ENCODE results near the gene CZIB. TPM values are rescaled to one million over a fixed set of nuclear protein-coding genes. Genes with fewer than 3 reads are reported as not detected.

CZIB gene
- total and polyA plus RNA-seq, 2 of the 4 experiments (the other 2 are of a cell fraction) = 41.0 to 58.9 TPM

- TF ChIP-seq USF2 (IDR thresholded peaks at IDR 0.05; ENCODE audit: low read depth, low read length) = no peak
- TF ChIP-seq CEBPB (IDR thresholded peaks at IDR 0.05; ENCODE audit: low read depth, low read length) = peak; percentile 85
- no peak for TF ChIP-seq BHLHE40 (IDR thresholded peaks at IDR 0.05; ENCODE audit: low read depth, low read length)
These were observed 18.0 kb upstream of the CZIB start, which contains the start of gene MAGOH (continued) for GRCh38 chr1:53238197-53239155.

Data from IMR-90 (cell line).